ENCODE results near the gene EDIL3. TPM values are rescaled to one million over a fixed set of nuclear protein-coding genes. Genes with fewer than 3 reads are reported as not detected.

EDIL3 gene
- total RNA-seq, 1 experiment from 2014 or later: not detected

DNA sequence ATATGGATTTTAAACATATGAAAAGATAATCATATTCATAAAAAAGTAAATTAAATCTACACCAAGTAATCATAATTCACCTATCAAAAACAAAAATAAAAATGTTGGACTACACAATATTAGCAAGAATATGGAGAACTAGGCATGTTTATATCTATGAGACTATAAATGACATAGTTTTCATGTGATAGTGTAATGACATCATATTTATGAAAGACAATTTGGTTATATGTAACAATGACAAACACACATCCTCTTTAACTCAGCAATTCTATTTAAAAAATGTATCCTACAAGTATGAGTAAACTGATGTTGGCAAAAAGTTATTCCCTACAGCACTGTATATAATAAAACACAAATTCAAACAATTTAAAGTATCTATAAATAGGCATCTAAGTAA is 312.3 kb downstream of the EDIL3 start:
- CTCF ChIA-PET: no interaction called here
- DNase-seq (ENCODE audit: unreplicated experiment): no peak
- BruUV-seq (replicated peaks): no TSS peak
- Mint-ChIP-seq H3K9me3 (ENCODE audit: unreplicated experiment) (no peaks in the 10 kb centered on the region), H3K27me3 (ENCODE audit: insufficient read depth, unreplicated experiment) (peaks cover 19% of the 10 kb centered on the region), H3K36me3 (ENCODE audit: insufficient read depth, unreplicated experiment) (no peaks in the 10 kb centered on the region), H3K4me3 (ENCODE audit: unreplicated experiment) (no peak overlapping the region), H3K4me1 (ENCODE audit: insufficient read depth, unreplicated experiment) (no peaks in the 10 kb centered on the region), H3K27ac (ENCODE audit: low read depth, unreplicated experiment) (no peak overlapping the region)
- POLR2A ChIA-PET: no interaction called here
- intact Hi-C loops (cut with micrococcal nuclease): no loop called here
- TF ChIP-seq, protein P1, sequence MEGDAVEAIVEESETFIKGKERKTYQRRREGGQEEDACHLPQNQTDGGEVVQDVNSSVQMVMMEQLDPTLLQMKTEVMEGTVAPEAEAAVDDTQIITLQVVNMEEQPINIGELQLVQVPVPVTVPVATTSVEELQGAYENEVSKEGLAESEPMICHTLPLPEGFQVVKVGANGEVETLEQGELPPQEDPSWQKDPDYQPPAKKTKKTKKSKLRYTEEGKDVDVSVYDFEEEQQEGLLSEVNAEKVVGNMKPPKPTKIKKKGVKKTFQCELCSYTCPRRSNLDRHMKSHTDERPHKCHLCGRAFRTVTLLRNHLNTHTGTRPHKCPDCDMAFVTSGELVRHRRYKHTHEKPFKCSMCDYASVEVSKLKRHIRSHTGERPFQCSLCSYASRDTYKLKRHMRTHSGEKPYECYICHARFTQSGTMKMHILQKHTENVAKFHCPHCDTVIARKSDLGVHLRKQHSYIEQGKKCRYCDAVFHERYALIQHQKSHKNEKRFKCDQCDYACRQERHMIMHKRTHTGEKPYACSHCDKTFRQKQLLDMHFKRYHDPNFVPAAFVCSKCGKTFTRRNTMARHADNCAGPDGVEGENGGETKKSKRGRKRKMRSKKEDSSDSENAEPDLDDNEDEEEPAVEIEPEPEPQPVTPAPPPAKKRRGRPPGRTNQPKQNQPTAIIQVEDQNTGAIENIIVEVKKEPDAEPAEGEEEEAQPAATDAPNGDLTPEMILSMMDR (IDR thresholded peaks at IDR 0.05; ENCODE audit: unreplicated experiment): no peak

DNA sequence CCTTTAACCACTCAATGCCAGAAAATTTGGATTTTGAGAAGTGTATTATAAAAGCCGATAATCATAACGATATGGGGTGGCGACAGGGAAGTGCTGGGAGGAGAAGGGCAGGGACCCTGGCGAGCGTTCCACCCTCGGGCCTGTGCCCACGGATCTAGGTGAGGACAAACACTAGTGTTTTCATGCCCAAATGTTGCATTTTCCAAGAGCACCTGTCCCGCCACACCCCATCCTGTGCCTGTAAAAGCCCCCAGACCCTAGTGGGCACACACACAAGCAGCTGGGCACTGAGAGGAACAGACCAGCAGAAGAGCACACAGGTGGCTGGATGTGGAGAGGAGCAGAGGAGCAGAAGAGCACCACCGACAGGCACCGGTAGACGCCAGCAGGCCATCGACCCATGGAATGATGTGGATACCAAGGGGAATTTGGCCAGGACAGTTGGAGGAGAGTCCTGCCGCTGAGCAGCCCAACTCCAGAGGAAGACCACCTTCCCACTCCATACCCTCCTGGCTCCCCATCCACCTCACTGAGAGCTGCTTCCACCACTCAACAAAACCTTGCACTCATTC is 315.0 kb downstream of the EDIL3 start:
- no peak for DNase-seq (ENCODE audit: unreplicated experiment)
- TF ChIP-seq, protein P1 (IDR thresholded peaks at IDR 0.05; ENCODE audit: unreplicated experiment): no peak
- Mint-ChIP-seq H3K4me1 (ENCODE audit: insufficient read depth, unreplicated experiment) (no peaks in the 10 kb centered on the region), H3K9me3 (ENCODE audit: unreplicated experiment) (no peaks in the 10 kb centered on the region), H3K27ac (ENCODE audit: low read depth, unreplicated experiment) (no peak overlapping the region), H3K36me3 (ENCODE audit: insufficient read depth, unreplicated experiment) (no peaks in the 10 kb centered on the region), H3K4me3 (ENCODE audit: unreplicated experiment) (no peak overlapping the region), H3K27me3 (ENCODE audit: insufficient read depth, unreplicated experiment) (peaks cover 22% of the 10 kb centered on the region)
- ChIA-PET POLR2A (no interaction called here), CTCF (interaction anchor here (0.7 kb wide), 1 partner anchor 1019 kb away, joined by 5 read pairs; no protein-coding TSS in a partner anchor)
- BruUV-seq (replicated peaks): no TSS peak
- intact Hi-C loops (cut with micrococcal nuclease): no loop called here

DNA sequence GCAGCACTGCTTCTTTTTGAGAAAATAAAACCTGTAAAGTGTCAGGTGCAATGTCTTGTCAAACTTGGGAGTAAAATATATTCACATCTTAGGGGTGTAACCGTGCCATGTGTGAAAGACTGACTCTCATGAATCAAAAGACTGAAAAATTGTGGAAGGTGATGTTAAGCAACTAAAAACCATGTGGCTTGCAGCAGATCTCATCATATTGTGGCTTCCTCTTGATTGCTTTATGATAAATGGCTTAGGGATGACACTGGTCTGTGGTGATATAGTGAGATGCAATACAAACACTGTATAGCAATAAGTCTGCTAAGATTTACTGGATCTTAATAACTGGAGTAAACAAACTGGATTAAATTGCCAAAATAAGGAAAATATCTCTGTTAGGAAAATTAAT is 321.6 kb downstream of the EDIL3 start:
- H3K27me3 Mint-ChIP-seq (ENCODE audit: insufficient read depth, unreplicated experiment): peaks cover 51% of the 10 kb centered on the region
- no TSS peak for BruUV-seq (replicated peaks)
- H3K9me3 Mint-ChIP-seq (ENCODE audit: unreplicated experiment): no peaks in the 10 kb centered on the region
- H3K27ac Mint-ChIP-seq (ENCODE audit: low read depth, unreplicated experiment): no peak overlapping the region
- intact Hi-C loops (cut with micrococcal nuclease): no loop called here
- H3K4me1 Mint-ChIP-seq (ENCODE audit: insufficient read depth, unreplicated experiment): no peaks in the 10 kb centered on the region
- H3K4me3 Mint-ChIP-seq (ENCODE audit: unreplicated experiment): no peak overlapping the region
- ChIA-PET POLR2A (no interaction called here), CTCF (no interaction called here)
- TF ChIP-seq, protein P1 (IDR thresholded peaks at IDR 0.05; ENCODE audit: unreplicated experiment): no peak
- no peaks in the 10 kb centered on the region for H3K36me3 Mint-ChIP-seq (ENCODE audit: insufficient read depth, unreplicated experiment)
- no peak for DNase-seq (ENCODE audit: unreplicated experiment)

DNA sequence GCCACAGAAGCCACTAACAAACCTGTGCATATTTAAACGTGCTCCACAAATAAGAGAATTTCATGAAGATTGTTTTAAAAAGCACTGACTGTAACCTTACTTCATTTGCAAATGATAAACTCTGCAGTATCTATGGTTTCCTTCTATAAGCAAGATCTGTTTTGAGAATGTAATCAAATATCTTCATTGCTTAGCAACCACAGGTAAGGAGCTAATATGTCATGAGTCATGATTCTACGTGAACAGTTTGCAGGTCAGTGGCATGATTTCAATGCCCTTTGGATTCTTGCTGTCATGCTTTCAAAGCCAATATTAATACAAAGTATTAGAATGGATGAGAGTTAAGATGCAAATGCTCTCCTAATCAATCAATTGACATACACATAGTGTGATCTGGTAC is 325.0 kb downstream of the EDIL3 start:
- TF ChIP-seq, protein P1 (IDR thresholded peaks at IDR 0.05; ENCODE audit: unreplicated experiment): no peak
- no peak for DNase-seq (ENCODE audit: unreplicated experiment)
- Mint-ChIP-seq H3K4me1 (ENCODE audit: insufficient read depth, unreplicated experiment) (no peaks in the 10 kb centered on the region), H3K4me3 (ENCODE audit: unreplicated experiment) (no peak overlapping the region), H3K27ac (ENCODE audit: low read depth, unreplicated experiment) (no peak overlapping the region), H3K36me3 (ENCODE audit: insufficient read depth, unreplicated experiment) (no peaks in the 10 kb centered on the region), H3K27me3 (ENCODE audit: insufficient read depth, unreplicated experiment) (peaks cover 48% of the 10 kb centered on the region), H3K9me3 (ENCODE audit: unreplicated experiment) (no peaks in the 10 kb centered on the region)
- BruUV-seq (replicated peaks): no TSS peak
- CTCF ChIA-PET: no interaction called here
- intact Hi-C loops (cut with micrococcal nuclease): no loop called here
- POLR2A ChIA-PET: no interaction called here
